ENCODE measurements around the gene MRPL19.

The MRPL19 gene

DNA sequence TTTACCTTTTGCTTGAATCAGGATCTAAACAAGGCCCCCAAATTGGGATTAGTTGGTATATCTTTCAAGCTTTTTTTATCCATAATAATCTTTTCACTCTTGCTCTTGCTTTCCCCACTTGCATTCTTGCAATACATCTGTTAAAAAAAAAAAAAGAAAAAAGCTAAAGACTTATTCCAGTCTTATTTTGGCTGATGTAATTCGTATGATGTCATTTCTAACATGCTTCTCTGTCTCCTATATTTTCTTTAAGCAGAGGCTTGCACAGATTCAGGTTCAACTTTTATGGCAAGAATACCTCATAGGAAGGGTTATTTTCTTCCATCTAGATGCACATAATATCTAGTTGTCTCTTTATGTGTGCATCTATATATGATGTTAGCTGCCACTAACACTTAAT lies 73.9 kb downstream of the MRPL19 start:
- DNase-seq (ENCODE audit: insufficient read length, low spot score), result no peak
- no peak for FAIRE-seq

DNA sequence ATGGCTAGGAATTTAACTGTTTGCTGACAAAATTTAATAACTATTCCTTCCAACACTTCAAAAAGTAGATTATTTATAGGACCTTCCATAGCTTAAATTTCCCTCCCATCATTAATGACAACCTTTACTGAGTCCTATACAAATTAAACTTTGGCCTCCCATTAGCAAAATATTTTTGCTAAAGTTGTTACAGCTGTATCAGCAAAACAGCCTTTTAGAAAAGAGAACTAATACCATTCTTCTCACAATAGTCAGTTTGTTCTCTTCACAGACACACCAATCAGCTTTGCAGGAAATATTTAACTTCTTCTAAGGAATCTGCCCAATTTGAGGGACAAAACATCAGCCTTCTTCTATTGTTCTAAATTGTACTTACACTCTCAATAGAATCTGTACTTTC lies 76.1 kb downstream of the MRPL19 start:
- DNase-seq (ENCODE audit: insufficient read length, low spot score) (no peak), FAIRE-seq (no peak)

DNA sequence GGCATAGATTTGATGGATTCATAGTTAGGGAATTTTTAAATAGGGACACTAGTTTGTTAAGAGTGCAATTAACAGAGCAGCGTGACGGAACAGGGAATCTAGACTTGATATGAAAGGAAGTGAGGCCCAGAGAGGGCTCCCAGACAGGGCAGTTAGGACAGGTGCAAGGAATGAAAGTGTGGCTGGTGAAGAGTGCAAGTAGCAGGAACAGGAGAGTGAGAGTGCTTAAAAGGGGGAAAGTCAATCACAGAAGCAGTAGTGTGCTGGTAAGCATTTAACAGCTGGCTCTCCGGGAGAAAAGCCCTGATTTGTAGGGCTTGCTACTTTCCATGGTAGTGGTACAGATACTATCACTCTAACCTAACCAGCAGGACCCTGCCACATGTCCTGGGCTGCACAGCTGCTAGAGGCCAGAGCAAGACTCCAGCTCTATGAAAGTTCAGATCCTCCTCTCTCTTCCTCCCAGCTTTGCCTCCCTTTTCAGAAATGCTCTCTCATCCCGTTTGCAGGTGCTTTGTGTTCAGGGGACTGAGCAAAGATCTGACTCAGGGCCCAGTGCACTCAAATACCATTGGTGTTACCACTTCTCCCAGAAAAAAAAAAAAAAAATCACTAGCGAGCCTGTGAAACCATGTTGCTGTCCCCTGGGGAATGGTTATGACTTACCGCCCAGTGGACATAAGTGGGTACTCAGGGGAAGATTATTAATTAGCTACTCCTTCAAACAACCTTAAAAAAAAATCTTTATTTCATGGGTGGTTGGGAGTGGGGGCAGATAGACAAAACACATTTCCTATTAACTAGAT lies 82.2 kb downstream of the MRPL19 start:
- FAIRE-seq, result no peak

DNA sequence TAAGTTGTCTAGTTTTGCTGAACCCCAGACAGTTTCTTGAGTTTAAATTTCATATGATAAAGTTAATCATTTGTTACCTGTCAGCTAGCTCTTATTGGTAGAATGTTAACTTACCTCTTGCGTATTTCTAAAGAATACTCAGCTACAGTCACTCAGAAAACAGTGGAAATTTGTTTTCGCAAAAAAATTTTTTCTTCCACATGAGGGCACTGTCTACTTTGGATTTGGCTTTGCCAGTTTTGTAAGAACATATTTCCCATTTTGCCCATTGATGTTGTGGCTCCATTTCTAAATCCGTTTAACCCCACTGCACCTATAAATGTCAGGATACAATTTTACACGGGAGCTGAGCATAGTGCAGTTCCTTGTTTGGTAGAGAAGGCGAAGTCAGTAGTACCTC lies 83.3 kb downstream of the MRPL19 start:
- DNase-seq (ENCODE audit: insufficient read length, low spot score), result no peak
- FAIRE-seq, result no peak

More for the DNA sequence above, 82.2 kb downstream of the MRPL19 start:
- DNase-seq (ENCODE audit: insufficient read length, low spot score), result no peak

DNA sequence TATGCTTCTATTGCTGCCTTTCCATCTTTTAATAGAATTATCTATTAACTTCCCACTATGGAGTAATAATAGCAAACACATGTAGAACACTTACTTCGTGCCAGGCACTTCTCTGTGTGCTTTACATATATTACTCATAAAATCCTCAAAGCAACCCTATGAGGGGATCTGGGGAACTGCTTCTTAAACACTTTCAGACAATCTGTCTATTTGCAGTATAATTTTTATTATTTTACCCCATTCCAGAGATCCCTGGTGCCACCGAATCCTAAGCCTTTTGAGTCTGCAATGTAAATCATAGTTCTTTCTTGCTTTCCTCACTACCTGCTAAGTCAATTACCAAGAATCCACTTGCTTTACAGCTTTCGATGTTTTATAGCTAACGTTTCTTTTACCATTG lies 89.7 kb downstream of the MRPL19 start:
- no peak for DNase-seq (ENCODE audit: insufficient read length, low spot score)
- FAIRE-seq, result no peak

DNA sequence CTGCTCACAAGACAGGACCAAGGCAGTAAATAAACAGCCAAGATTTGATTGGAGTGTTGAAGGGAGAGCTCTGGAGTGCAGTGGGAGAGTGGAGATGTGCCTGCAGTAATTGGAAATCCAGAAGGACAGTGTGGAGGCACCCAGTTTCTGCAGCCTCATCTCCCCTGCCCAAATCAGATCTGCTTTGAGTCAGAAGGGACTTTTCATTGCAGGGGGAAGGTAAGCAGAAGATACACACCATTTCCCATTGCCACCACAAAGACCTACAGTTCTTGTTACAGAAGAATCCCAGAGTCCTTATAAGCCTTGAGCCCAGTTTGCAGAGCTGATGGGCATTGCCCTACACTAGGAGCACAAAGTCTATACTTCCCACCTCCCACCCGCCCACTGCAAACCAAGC lies 91.4 kb downstream of the MRPL19 start:
- DNase-seq (ENCODE audit: insufficient read length, low spot score), result no peak
- FAIRE-seq, result no peak
